Measurements from ENCODE around the gene ZNF726. TPM values are rescaled to one million over a fixed set of nuclear protein-coding genes. Genes with fewer than 3 reads are reported as not detected.
A peak's percentile ranks its signal among the peaks of the same experiment; 100 is the strongest.
"Not testable (repeated sequence)": the region's sequence is repeated elsewhere in the genome, so short reads cannot be mapped to it uniquely, and the experiment has no call there.

Gene ZNF726
- total RNA-seq, 1 donor from 2014 or later, result 5.5 TPM

- Mint-ChIP-seq H3K27me3 (ENCODE audit: low read depth) (no peaks in the 10 kb centered on the region), H3K36me3 (no peaks in the 10 kb centered on the region), H3K9me3 (peaks cover 28% of the 10 kb centered on the region), H3K4me1 (peaks cover 6% of the 10 kb centered on the region), H3K4me3 (peak overlapping the region; percentile 88), H3K27ac (peak overlapping the region; percentile 7)
- no peak for TF ChIP-seq CTCF (IDR thresholded peaks at IDR 0.05; ENCODE audit: unreplicated experiment)
- DNase-seq (ENCODE audit: low spot score in 2 of 2, unreplicated experiment in 2 of 2), result no peak
Observed at GRCh38 chr19:23913931-23914330, 755 bp upstream of the ZNF726 start.

GRCh38 chr19:23916991-23917390 is 2.3 kb downstream of the ZNF726 start:
- peaks cover 3% of the 10 kb centered on the region for H3K36me3 Mint-ChIP-seq
- no peak for DNase-seq (ENCODE audit: low spot score in 2 of 2, unreplicated experiment in 2 of 2)
- H3K27ac Mint-ChIP-seq, result no peak overlapping the region
- peaks cover 6% of the 10 kb centered on the region for H3K4me1 Mint-ChIP-seq
- TF ChIP-seq CTCF (IDR thresholded peaks at IDR 0.05; ENCODE audit: unreplicated experiment), result no peak
- peaks cover 28% of the 10 kb centered on the region for H3K9me3 Mint-ChIP-seq
- no peaks in the 10 kb centered on the region for H3K27me3 Mint-ChIP-seq (ENCODE audit: low read depth)
- no peak overlapping the region for H3K4me3 Mint-ChIP-seq

GRCh38 chr19:23917856-23918255 is 3.2 kb downstream of the ZNF726 start:
- Mint-ChIP-seq H3K27me3 (ENCODE audit: low read depth) (no peaks in the 10 kb centered on the region), H3K36me3 (peaks cover 5% of the 10 kb centered on the region), H3K4me1 (peaks cover 6% of the 10 kb centered on the region), H3K27ac (peak overlapping the region; percentile 94), H3K4me3 (no peak overlapping the region), H3K9me3 (peaks cover 29% of the 10 kb centered on the region)
- no peak for DNase-seq (ENCODE audit: low spot score in 2 of 2, unreplicated experiment in 2 of 2)
- TF ChIP-seq CTCF (IDR thresholded peaks at IDR 0.05; ENCODE audit: unreplicated experiment), result no peak

GRCh38 chr19:23925285-23925684 is 10.6 kb downstream of the ZNF726 start:
- H3K4me1 Mint-ChIP-seq, result no peaks in the 10 kb centered on the region
- peaks cover 29% of the 10 kb centered on the region for H3K9me3 Mint-ChIP-seq
- H3K4me3 Mint-ChIP-seq, result no peak overlapping the region
- no peak overlapping the region for H3K27ac Mint-ChIP-seq
- DNase-seq (ENCODE audit: low spot score in 2 of 2, unreplicated experiment in 2 of 2), result no peak
- no peaks in the 10 kb centered on the region for H3K27me3 Mint-ChIP-seq (ENCODE audit: low read depth)
- no peak for TF ChIP-seq CTCF (IDR thresholded peaks at IDR 0.05; ENCODE audit: unreplicated experiment)
- H3K36me3 Mint-ChIP-seq, result peaks cover 22% of the 10 kb centered on the region

GRCh38 chr19:23932878-23933277 is 18.2 kb downstream of the ZNF726 start:
- peaks cover 14% of the 10 kb centered on the region for H3K36me3 Mint-ChIP-seq
- TF ChIP-seq CTCF (IDR thresholded peaks at IDR 0.05; ENCODE audit: unreplicated experiment), result no peak
- H3K4me3 Mint-ChIP-seq, result no peak overlapping the region
- no peak for DNase-seq (ENCODE audit: low spot score in 2 of 2, unreplicated experiment in 2 of 2)
- H3K27ac Mint-ChIP-seq, result no peak overlapping the region
- H3K27me3 Mint-ChIP-seq (ENCODE audit: low read depth), result no peaks in the 10 kb centered on the region
- H3K4me1 Mint-ChIP-seq, result no peaks in the 10 kb centered on the region
- peaks cover 67% of the 10 kb centered on the region for H3K9me3 Mint-ChIP-seq

- DNase-seq (ENCODE audit: low spot score in 2 of 2, unreplicated experiment in 2 of 2); H3K4me1 Mint-ChIP-seq; H3K27ac Mint-ChIP-seq; H3K4me3 Mint-ChIP-seq; H3K27me3 Mint-ChIP-seq (ENCODE audit: low read depth): not testable (repeated sequence)
- Mint-ChIP-seq H3K9me3 (peaks cover 73% of the 10 kb centered on the region), H3K36me3 (peaks cover 10% of the 10 kb centered on the region)
Observed at GRCh38 chr19:23937031-23937430, 22.3 kb downstream of the ZNF726 start.
